ENCODE data around the gene FAS. TPM values are rescaled to one million over a fixed set of nuclear protein-coding genes. Genes with fewer than 3 reads are reported as not detected.

The FAS gene
- total RNA-seq, 1 experiment from 2014 or later: 9.3 TPM

DNA sequence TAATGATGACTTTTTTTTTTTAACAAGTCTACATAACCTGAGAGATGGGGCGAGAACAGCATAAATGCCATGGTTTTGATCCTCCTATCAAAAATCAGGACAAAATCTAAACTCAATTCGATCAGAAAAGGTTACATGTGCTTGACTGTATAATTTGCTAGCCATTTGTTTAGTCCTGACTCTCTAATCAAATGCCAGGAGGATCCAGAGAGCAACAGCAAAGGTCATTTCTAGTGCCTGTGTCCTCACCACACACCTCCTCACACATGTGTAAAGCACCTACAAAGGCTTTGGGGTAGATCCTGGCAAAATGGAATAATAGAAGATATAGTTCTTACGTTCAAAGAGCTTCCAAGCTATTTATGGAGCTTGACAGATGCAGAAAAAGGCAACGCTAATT is 11.0 kb upstream of the FAS start:
- H3K4me2 ChIP-seq (ENCODE audit: low read length): no peak overlapping the region
- TF ChIP-seq, protein P1, sequence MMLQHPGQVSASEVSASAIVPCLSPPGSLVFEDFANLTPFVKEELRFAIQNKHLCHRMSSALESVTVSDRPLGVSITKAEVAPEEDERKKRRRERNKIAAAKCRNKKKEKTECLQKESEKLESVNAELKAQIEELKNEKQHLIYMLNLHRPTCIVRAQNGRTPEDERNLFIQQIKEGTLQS (IDR thresholded peaks at IDR 0.05): no peak
- TF ChIP-seq JUND (IDR thresholded peaks at IDR 0.05) (no peak), SRF (IDR thresholded peaks at IDR 0.05; ENCODE audit: low read depth) (no peak), SP1 (IDR thresholded peaks at IDR 0.05; ENCODE audit: low read depth) (no peak), SIN3A (IDR thresholded peaks at IDR 0.05; ENCODE audit: low read depth) (no peak), TCF7L2 (IDR thresholded peaks at IDR 0.05; ENCODE audit: borderline replicate concordance, extremely low read depth, insufficient read depth, insufficient read length) (no peak), EZH2phosphoT487 (IDR thresholded peaks at IDR 0.05; ENCODE audit: borderline replicate concordance) (no peak), FOSL1 (IDR thresholded peaks at IDR 0.05; ENCODE audit: low read depth) (no peak), CBX3 (IDR thresholded peaks at IDR 0.05; ENCODE audit: low read depth) (no peak), ZNF274 (IDR thresholded peaks at IDR 0.05; ENCODE audit: low read depth, low read length) (no peak)
- TF ChIP-seq, protein P2, sequence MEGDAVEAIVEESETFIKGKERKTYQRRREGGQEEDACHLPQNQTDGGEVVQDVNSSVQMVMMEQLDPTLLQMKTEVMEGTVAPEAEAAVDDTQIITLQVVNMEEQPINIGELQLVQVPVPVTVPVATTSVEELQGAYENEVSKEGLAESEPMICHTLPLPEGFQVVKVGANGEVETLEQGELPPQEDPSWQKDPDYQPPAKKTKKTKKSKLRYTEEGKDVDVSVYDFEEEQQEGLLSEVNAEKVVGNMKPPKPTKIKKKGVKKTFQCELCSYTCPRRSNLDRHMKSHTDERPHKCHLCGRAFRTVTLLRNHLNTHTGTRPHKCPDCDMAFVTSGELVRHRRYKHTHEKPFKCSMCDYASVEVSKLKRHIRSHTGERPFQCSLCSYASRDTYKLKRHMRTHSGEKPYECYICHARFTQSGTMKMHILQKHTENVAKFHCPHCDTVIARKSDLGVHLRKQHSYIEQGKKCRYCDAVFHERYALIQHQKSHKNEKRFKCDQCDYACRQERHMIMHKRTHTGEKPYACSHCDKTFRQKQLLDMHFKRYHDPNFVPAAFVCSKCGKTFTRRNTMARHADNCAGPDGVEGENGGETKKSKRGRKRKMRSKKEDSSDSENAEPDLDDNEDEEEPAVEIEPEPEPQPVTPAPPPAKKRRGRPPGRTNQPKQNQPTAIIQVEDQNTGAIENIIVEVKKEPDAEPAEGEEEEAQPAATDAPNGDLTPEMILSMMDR (IDR thresholded peaks at IDR 0.05 in 2 of 3, conservative IDR thresholded peaks at IDR 0.05 in 1 of 3; ENCODE audit: borderline replicate concordance in 1 of 3, insufficient read depth in 1 of 3, low read depth in 2 of 3, low read length in 2 of 3): no peak
- TF ChIP-seq, protein P3, sequence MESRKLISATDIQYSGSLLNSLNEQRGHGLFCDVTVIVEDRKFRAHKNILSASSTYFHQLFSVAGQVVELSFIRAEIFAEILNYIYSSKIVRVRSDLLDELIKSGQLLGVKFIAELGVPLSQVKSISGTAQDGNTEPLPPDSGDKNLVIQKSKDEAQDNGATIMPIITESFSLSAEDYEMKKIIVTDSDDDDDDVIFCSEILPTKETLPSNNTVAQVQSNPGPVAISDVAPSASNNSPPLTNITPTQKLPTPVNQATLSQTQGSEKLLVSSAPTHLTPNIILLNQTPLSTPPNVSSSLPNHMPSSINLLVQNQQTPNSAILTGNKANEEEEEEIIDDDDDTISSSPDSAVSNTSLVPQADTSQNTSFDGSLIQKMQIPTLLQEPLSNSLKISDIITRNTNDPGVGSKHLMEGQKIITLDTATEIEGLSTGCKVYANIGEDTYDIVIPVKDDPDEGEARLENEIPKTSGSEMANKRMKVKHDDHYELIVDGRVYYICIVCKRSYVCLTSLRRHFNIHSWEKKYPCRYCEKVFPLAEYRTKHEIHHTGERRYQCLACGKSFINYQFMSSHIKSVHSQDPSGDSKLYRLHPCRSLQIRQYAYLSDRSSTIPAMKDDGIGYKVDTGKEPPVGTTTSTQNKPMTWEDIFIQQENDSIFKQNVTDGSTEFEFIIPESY (IDR thresholded peaks at IDR 0.05; ENCODE audit: extremely low read depth, insufficient replicate concordance, low read length): no peak
- ChIA-PET CTCF (interaction anchor here (1.1 kb wide), 1 partner anchor 8 kb away, joined by 7 read pairs; no protein-coding TSS in a partner anchor), POLR2A (no interaction called here), RAD21 (ENCODE audit: low non-redundant PET in 1 of 2, low total read pairs in 2 of 2, uncharacterized antibody in 2 of 2, unreplicated experiment in 2 of 2) (interaction anchor here in 1 of 2 experiments (0.6 kb wide), 1 partner anchor 1138 kb away, joined by 3 read pairs; no protein-coding TSS in a partner anchor)
- H3K79me2 ChIP-seq (ENCODE audit: insufficient read depth, low read length): no peaks in the 10 kb centered on the region
- H3K27me3 ChIP-seq (ENCODE audit: insufficient read depth, low read length): no peaks in the 10 kb centered on the region
- no peaks in the 10 kb centered on the region for H3K9me3 ChIP-seq (ENCODE audit: control insufficient read depth in 1 of 2, insufficient read depth in 1 of 2, low read depth in 1 of 2, low read length in 2 of 2)
- peaks cover 3 to 4% of the 10 kb centered on the region in 2 experiments; a peak in 2 of 4 replicates for H3K4me1 ChIP-seq (ENCODE audit: control insufficient read depth in 1 of 2, insufficient read depth in 2 of 2, low read length in 2 of 2)
- no peak overlapping the region for H2AFZ ChIP-seq (ENCODE audit: low read depth, low read length, poor library complexity, severe bottlenecking)
- ATAC-seq: 0 out of 2 replicates have a peak, but pooled peaks have one; percentile 9
- intact Hi-C loops (cut with micrococcal nuclease): no loop called here
- H4K20me1 ChIP-seq (ENCODE audit: insufficient read depth): no peaks in the 10 kb centered on the region
- no peak for DNase-seq (ENCODE audit: low read depth, low spot score)
- no peaks in the 10 kb centered on the region for H3K9me2 ChIP-seq (ENCODE audit: insufficient read depth)
- no peak overlapping the region for H3K9ac ChIP-seq (ENCODE audit: low read length)
- no TSS peak for BruUV-seq (replicated peaks)
- H3K36me3 ChIP-seq (ENCODE audit: control insufficient read depth in 1 of 2, insufficient read depth in 2 of 2, low read length in 2 of 2): no peaks in the 10 kb centered on the region
- H3K4me3 ChIP-seq (replicated peaks in 1 of 2; ENCODE audit: low read depth in 1 of 2, low read length in 2 of 2): no peak overlapping the region
- no peak overlapping the region for H3K27ac ChIP-seq (ENCODE audit: low read depth, low read length)

Data from HCT116 (cell line).